Measurements from ENCODE around the gene ZNF263.

ZNF263 gene

DNA sequence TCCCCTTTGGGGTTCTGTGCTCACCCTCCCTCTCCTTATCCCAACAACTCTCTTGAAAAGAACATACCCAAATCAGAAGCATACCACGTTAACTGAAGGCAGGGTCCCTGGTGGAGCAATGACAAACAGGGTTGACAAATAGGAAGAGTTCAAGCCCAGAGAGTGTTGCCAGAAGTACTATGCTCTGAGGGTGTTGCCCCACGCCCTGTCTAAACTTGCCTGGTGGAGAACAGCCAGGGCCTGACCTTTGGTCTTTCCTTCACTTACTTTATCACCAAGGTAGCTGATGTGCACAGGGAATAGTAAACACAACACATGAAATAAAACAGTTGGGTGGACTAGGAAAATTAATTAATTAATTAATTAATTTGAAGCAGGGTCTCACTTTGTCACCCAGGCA, 45.4 kb downstream of the ZNF263 start:
- no peak for DNase-seq

All from stimulated activated naive CD4-positive, alpha-beta T cell (primary cell).